SHP77 treated with DMSO at 0.1 percent for 48 hours (cell line): ENCODE measurements around the gene HOXA13.

Source experiments
- DNase-seq: peaks from one replicate; lab custom pipeline; 2025; lab: John Stamatoyannopoulos, UW

The HOXA13 gene

GRCh38 chr7:27148031-27148755, 51.7 kb downstream of the HOXA13 start:
- DNase-seq: no peak

DNA sequence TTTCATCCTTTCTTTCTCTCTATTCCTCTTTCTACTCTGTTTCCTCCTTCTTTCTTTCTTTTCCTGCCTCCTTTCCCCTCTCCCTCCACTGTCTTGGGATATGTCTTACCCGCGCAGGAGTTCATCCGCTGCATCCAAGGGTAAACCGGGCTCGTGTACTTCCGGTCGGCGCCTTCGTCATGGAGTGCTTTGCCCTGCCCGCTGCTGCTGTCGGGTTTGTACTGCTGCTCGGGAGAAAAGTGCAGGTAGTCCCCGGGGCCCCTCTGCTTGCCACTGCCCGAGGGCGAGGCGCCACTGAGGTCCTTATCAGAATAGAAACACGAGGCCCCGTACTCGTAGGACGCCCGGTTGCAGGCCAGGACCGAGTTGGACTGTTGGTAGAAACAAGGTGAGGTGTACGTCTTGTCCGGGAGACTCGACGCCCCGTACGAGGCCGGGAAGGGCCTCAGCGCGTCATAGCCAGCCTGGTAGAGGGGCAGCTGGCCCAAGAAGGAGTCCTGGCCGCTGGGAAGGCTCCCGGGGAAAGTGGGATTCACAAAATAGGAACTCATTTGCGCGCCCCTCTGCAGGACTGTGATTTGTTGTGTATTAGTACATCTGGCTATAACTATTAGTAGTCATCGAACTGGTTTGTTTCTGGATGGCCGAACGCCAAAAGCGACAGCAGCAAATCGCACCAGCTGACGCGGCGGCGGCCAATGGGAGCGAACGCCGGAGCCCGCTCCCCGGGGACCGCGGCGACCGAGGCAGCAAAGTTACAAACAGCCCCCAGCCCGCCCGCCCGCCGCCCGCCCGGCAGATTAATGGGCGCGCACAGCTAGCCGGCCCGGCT, 52.5 kb downstream of the HOXA13 start, which contains the start of gene HOXA6:
Gene HOXA6, minus strand, starts transcription at position 576 of the 832 bp plus-strand sequence. Its CDS starts 25 bp downstream, at position 551.
- DNase-seq: no peak

DNA sequence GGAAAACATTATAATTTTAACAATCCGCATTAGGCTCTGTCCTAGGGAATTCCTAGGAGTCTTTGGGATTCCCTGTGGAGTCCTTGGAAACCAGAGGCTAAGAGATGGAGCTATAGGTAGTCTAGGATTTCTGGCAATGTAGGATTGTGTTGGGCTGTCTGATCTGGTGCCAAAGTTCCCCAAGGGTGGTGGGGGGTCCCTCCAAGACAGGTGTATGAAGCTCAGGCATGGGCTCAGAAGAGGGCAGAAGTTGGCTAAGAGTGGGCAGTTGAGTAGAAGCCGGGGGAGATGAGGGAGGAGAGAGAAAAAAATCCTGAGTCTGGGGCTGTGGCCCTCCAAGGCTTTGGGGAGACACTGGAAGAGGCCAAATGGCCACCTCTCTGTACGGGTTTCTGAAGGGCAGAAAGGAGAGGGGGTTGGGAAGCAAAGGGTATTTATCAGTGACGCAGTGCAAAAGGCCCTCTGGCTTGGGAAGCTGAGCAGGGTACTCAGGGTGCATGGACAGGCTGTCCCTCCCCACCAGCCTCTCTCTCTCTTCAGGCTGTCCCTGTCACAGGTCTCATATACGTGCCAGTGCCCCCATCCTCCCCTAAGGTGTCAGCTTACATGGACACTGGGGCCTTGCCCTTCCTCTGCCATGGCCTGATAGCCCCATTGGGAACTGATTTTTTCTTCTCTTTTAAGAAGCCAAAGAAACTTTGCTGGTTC, 53.2 kb downstream of the HOXA13 start:
- no peak for DNase-seq

- DNase-seq: no peak
These were observed 53.9 kb downstream of the HOXA13 start for GRCh38 chr7:27145914-27146412.

GRCh38 chr7:27145165-27145913, 54.6 kb downstream of the HOXA13 start:
- DNase-seq: no peak

DNA sequence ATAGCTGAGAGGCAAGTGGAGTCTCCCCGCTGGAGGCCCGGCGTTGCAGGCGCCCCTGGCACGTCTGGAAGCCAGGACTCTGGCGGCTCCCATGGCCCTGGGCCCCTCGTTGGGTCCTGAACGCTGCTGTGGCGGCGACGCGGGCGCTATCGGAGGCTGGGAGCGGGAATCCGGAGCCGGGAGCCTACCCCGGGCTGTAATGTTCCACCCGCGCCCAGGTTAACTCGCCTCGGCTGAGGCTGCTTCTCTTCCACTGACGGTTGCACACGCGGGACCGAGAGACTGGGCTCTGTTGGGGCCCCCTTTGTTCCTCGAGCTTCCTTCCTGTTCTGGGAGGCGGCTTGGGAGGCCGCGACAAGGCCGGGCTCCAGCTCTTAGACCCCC, 55.1 kb downstream of the HOXA13 start:
- DNase-seq: no peak
